ENCODE data around the gene C16orf90. TPM values are rescaled to one million over a fixed set of nuclear protein-coding genes. Genes with fewer than 3 reads are reported as not detected.
"Not testable (repeated sequence)": the region's sequence is repeated elsewhere in the genome, so short reads cannot be mapped to it uniquely, and the experiment has no call there.

Gene C16orf90
- polyA plus RNA-seq, 1 donor = not detected

DNA sequence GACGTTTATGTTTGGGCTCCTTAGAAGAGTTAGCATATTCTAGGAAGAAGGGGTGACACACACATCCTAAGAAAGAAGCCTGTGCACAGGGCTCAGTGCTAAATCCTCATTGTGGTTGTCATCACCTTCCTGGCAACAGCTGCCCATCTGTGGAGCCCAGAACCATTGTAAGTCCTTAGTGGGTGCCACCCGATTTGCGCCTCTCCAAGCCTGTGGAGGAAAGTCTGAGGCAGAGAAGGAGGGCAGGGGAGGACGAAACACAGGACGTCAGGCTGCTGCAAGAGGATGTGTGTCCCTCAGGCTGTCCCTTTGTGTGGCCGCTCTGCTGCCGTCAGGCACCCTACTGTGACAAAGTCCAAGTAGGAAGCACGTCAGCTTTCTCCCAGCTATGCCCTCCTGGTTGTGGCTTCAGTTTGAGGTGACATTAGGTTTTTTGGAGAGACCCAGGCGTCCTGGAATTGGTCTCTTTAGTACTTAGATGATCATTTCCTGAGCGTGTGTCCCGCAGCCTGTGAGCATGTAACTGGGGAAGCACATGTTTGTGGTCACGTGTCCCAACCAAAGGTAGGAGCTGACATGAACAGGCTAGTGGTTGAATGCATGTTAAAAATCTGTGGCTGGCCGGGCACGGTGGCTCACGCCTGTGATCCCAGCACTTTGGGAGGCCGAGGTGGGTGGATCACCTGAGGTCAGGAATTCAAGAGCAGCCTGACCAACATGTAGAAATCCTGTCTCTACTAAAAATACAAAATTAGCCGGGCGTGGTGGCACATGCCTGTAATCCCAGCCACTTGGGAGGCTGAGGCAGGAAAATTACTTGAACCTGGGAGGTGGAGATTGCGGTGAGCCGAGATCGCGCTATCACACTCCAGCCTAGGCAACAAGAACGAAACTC is 16.2 kb upstream of the C16orf90 start:
- DNase-seq = no peak

DNA sequence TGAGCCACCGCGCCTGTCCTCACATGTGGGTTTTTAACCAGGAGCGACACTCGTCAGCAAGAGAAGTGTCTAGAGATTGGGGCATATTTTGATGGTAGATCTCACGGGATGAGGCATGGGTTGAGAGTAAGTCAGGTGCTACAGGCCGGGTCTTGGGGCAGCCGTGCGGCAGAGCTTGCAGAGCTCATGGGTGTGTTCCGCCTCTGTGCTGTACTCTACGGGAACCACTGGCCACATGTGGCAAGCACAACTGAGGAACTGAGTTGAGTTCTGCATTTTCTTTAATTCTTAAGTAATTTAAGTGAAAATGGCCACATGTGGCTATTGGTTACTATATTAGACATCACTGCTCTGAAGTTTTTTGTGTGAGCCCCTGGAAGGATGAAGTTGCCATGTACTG is 15.1 kb upstream of the C16orf90 start:
- DNase-seq = no peak

DNA sequence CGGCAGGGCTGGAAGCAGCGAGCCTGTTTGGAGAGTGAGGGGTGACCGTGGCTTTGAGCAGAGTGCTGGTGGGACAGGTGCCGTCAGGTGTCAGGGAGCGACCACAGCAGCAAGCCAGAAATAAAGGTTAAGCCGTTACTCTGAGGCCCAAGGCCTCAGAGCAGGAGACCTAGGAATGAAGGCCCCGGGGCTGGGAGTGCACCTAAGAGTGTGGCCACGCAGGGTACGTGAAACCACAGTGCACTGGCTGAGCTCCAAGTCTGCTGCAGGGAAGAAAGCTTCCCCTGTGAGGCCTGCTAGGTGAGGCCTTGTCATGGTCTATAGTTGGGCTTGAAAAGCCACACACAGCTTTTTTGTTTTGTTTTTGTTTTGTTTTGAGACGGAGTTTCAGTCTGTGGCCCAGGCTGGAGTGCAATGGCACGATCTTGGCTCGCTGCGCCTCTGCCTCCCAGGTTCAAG is 14.2 kb upstream of the C16orf90 start:
- DNase-seq = no peak

DNA sequence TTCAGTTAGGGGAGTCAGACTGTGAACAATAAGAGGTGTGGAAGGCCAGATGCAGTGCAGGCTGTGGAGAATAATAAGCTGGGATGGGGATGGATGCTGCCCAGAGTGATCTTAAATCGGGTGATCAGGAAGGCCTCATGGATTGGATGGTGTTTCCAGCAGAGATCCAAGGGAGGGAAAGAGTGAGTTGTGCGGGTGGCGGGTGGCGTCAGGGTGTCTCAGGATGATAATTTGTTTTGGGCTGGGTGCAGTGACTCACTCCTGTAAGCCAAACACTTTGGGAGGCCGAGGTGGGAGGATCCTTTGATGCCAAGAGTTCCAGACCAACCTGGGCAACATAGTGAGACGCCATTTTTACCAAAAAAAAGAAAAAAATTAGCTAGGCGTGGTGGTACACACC is 13.4 kb upstream of the C16orf90 start:
- DNase-seq = no peak

DNA sequence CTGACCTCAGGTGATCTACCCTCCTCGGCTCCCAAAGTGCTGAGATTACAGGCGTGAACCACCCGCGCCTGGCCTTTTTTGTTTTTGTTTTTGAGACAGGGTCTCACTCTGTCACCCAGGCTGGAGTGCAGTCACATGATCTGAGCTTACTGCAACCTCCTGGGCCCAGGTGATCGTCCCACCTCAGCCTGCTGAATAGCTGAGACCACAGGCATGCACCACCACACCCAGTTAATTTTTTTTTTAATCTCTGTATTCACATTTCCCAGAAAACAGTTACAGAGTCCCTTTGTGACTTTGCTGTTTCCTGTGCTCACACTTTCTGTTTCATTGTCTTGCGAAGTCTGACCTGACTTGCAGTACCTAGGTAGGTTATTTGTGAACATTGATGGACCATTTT is 8.2 kb upstream of the C16orf90 start:
- DNase-seq = no peak

DNA sequence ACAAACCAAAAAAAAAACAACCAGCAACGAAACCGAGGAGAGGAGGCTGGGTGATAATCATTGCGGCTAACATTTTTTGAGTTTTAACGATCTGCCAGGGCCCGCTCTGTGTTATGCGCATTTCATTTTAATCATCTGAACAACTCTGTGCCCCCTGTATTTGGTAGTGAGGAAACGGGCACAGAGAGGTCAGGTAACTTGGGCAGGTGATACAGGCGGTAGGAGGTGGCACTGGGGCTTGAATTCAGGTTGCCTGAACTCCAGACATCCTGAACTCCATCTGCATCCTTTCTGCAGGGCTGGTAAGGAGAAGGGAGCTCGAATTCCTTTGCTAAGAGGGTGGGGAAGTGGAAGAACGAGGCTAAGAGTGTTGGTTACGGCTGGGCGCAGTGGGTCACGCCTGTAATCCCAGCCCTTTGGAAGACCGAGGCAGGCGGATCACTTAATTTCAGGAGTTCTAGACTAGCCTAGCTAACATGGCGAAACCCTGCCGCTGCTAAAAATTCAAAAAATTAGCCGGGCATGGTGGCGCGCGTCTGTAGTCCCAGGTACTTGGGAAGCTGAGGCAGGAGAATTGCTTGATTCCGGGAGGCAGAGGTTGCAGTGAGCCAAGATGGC is 6.6 kb upstream of the C16orf90 start:
- DNase-seq = no peak

DNA sequence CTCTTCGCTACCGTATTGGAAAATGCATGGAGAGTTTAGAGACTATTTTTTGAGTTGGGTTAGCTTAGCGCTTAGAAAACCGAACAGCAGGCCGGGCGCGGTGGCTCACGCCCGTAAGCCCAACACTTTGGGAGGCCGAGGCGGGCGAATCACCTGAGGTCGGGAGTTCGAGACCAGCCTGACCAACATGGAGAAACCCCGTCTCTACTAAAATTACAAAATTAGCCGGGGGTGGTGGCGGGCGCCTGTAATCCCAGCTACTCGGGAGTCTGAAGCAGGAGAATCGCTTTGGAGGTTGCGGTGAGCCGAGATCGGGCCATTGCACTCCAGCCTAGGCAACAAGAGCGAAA is 6.1 kb upstream of the C16orf90 start:
- DNase-seq = not testable (repeated sequence)

DNA sequence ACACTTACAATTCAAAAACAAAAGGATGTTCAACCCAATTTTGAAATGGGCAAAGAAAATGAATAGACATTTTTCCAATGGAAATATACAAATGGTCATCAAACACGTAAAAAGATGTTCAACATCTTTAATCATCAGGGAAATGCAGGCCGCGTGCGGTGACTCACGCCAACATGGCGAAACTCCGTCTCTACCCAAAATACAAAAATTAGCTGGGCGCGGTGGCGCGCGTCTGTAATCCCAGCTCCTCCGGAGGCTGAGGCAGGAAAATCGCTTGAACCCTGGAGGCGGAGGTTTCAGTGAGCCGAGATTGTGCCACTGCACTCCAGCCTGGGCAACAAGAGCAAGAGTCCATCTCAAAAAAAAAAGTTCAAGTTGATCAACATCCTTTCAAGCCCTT is 3.7 kb upstream of the C16orf90 start:
- DNase-seq = no peak

DNA sequence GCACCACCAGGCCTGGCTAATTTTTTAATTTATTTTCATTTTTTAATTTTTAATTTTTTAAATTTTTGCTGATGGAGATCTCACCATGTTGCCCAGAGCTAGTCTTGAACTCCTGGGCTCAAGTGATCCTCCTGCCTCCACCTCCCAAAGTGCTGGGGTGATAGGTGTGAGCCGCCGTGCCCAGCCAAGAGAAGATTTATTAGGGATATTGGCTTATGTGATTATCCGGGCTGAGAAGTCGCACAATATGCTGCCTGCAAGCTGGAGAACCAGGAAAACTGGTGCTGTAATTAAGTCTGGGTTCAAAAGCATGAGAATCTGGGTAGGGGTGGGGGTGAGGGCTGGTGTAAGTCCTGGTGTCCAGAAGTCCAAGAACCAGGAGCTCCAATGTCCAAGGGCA is 2.5 kb upstream of the C16orf90 start:
- DNase-seq = no peak

DNA sequence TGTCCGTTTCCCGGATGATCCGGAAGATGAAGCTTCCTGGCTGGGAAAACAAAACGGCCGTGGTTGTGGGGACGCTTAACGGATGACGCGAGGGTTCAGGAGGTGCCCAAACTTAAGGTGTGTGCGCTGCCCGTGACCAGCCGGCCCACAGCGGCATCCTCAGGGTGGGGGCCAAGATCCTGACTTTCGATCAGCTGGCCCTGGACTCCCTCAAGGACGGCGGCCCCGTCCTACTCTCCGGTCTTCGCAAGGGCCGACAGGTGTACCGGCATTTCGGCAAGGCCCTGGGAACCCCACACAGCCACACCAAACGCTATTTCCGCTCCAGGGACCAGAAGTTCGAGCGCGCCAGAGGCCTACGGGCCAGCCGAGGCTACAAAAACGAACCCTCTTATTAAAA is 1.1 kb upstream of the C16orf90 start:
- DNase-seq = no peak

DNA sequence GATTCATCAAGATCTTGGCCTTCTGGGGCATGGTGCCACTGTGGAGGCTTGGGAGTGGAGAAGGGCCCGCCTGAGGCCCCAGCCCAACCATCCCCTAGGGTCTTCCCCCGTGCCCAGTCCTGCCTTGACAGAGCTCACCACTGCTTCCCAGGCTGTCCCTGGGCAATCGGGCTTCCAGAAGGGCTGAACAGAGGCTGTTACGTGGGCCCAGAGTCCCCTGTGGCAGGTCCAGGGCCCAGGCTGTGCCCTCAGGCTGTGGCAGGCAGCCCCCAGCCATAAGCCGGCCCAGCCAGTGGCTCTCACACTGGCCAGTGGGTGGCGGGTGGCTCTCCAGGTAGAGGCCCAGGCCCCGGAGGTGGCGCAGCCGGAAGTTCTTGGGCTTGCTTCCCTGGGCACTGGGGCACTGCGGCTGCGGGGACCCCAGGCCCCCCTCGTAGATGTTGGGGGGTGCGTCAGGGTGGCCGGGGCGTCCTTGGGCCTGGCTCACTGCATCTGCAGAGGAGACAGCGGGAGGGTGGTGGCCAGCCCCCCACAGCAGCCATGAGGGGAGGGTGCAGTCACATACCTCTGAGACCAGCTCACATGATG is 809 bp downstream of the C16orf90 start:
- DNase-seq = no peak

DNA sequence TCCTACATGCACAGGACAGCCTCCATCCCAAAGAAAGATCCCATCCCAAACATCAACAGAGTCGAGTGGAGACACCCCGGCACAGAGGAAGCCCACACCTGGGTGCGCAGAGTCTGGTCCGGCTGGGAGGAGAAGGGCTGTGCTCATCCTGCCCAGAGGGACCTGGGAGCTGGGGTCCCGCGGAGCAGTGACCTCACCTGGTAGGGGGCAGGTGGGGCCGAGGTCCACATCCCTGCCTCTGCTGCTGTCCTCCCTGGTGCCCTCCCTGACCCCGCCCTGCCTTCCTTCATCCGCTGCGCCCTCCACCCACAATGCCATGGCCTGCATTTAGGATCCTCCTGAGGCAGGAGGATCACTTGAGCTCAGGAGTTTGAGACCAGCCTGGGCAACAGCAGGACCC is 2.9 kb downstream of the C16orf90 start:
- no peak for DNase-seq

DNA sequence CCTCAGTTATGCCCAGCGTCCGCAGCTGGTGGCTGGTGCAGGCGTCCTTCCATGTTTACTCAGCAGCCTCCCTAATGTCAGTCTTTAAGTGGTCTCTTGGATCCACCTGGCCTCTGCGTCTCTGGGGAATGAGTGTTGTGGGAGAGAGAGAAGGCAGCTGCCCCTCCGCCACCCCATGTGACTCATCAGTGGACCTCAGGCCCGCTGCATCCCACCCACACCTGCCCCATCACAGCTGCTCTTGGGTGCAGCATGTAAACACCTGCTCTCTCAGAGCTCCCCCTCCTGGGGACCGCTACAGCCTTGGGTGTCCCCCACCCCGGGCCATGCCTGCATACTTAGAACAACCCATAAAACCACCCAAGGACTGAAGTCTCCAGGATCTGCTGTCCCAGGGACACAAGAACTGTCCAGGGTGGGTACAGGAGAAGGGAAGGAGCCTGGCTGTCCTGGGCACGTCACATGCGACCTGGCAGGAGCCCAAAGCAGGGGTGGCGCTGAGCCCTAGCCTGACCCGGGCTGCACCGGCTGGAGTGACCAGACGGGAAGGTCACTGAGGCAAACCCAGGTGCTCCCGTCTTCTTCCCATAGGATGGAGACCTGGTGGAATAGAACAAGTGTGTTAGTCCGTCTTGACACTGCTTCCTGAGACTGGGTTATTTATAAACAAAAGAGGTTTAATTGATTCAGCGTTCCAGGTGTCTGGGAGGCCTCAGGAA is 4.2 kb downstream of the C16orf90 start:
- DNase-seq = no peak

DNA sequence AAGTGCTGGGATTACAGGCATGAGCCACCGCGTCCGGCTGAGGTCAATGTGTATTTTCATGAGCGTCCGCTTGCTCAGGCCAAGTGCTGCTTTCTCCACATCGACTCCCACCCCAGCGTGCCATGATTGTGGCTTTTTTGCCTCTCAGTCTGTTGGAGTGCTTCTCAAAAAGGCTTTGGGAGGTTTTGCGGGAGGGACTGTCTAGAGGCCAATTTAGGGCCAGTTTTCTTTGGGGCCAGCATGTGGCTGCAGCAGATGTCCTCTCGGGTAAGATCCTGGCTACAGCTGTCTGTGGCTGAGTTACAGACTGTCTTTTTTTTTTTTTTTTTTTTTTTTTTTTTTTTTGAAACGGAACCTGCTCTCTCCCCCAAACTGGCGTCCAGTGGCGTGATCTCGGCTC is 6.5 kb downstream of the C16orf90 start:
- no peak for DNase-seq

DNA sequence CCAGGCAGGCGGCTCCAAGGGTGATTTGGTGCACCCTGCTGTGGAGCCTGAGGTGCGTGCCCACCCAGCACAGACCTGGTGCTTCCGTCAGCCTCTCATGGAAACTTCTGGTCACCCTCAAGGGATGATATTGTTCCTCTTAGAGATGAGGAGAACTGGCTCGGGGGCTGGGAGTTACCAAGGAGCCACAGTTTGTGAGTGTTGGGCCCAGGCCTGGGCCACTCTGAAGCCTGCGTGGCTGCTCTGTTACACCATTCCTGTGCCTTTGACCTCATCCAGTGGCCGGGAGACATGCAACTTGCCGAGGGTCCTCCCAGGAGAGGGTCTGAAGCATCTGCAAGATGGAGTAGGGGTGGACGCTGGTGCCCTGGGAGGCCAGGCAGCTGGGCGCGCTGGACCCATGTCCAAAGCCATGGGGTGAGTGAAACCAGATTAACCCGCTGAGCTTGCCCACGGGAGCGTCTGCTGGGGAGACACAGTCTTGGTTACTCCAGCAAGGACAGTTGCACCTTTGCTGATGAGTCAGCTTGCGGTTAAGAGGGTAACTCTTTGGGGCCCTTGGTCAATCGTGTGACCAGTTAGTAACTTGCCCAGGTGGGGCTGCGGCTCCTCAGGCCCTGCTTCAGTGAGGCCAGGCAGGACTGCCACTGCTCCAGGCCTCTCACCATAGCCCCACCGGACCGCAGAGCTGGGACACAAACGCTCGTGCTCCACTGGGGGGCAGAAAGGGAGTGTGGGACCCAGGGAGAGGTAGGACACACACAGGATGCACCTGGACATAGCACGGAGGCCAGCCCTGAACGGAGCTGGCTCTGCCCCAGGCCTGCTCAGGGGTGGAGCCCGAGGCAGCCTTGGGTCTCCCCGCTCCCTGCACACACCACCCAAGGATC is 7.5 kb downstream of the C16orf90 start:
- no peak for DNase-seq

DNA sequence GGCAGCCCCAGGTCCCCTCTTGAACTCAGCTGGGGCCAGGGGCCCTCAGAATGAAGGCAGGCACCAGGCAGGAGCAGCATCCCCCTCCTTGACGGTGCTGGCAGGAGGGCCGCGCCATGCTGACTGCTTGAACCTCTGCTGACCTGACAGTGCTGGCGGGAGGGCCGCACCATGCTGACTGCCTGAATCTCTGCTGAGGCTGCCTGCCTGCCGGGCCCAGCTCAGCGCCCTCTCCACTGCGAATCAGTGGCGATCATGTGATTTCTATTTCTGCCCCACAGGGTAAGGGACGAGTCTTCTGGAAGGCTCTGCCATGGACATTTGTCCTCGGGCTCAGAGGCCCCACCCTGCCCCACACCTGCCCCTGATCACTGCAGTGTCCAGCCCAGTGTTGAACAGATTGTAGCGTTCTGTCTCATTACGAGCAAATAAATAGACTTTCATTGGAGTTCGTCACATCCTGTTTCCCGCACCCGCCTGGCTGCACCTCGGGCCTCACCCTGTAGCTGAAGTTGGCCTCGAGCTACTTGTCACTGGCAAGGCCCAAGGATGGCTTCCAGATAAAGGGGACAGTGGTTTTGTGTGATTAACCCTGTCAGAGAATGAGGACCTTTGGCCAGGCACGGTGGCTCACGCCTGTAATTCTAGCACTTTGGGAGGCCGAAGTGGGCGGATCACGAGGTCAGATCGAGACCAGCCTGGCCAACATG is 8.6 kb downstream of the C16orf90 start:
- DNase-seq = no peak

DNA sequence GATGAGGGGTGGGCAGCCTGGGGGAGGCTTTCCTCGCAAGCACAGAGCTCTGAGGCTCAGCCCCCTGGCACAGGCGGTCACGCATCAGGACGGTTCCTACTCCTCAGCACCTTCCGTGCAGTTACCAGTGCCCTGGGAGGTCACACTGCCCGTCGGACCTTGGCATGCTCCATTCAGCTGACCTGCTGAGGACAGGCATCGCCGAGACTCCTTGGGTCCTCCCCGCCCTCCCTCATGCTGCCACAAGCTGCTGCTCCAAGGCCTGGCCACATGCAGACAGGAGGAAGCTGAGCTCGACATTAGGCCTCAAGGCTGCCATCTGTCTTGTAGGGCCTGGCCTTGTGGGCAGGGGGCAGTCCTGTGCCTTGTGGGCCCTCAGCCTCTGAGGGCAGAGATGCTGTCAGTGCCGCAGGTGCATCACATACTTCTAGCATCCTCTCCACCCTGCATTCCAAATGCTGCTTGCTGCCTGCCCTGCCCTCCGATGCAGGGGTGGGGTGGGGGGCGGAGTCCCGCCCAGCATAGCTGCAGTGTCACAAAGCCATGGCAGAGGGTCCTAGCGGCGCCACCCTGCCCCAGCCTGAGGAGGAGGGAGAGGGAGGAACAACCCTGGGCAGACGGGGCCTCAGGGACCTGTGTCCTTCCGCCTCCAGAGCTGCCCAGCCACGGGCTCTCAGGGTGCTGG is 9.3 kb downstream of the C16orf90 start:
- DNase-seq = no peak

DNA sequence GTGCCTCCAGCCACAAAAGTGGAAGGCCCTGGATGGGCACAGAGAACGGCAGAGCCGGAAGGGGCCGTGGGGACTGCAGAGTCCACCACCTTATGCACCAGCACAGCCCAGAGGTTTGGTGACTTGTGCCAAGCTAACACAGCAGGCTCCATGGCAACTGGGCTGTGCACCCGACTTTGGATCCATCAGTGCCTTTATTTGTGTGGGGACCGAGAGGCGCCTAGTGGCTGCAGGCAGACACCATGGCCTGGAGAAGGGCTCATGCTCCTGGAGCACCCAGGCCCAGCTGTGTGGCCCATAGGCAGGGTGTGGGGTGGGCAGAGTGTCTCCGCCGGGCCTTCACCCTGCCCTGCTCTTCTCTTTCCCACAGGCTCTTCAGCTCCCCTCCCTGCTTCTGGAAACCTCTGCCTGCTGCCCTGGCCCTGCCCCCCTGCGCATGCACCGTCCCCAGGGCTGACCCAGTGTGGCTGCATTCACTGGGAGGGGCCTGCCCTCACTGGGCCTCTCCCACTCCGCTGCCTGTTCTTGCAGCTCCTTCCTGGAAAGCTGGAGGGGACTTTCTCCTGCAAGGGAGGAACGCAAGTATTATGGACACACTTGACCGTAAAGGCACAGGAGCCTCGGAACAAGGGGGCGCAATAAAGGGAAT is 10.1 kb downstream of the C16orf90 start:
- no peak for DNase-seq

DNA sequence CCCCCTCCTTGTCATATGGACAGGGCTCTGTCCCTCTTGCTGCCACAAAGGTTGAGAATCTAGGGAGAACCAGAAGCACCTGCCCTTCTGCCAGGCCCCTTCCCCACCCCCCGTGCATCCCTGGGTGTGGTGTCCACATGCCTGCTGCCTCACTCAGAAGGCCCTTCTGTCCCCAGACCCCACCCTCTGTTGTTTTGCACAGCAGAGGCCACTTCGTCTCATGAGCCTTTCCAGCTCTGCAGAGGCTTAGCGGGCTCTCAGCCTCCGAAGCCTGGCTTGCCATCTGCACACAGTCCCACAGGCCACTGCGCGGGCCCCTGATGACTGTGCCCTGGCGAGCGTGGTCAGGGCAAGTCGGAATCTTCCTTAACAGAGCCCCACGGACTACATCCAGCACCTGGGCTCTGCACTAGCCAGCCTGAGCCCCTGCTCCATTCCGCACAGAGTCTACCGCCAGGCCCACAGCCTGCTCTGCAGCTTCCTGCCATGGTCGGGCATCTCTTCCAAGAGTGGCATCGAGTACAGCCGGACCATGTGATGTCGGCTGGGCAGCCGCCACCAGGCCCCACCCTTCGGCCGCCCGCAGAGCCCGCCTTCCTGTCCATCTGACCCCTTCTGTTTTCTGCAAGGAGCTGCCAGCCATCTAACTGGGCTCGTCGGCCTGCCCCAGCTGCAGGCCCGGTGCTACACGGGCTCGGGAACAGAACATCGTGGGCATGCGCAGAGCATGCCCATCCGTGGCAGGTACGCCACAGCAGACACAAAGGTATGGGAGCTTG is 10.8 kb downstream of the C16orf90 start:
- DNase-seq = no peak

Data from hindlimb muscle (tissue), 1 donor.